Calu3 (cell line): ENCODE data around the gene AFF4. TPM values are rescaled to one million over a fixed set of nuclear protein-coding genes. Genes with fewer than 3 reads are reported as not detected.
A peak's percentile ranks its signal among the peaks of the same experiment; 100 is the strongest.

ENCODE experiments used
- BruUV-seq: library from RNA; stranded (reverse); fragments of 400-500 nt; replicated peaks from 2 replicates; lab custom pipeline; 2021; lab: Mats Ljungman, UMichigan
- CTCF ChIA-PET: fragments of 300-600 bp; sonication (Branson Sonifier 250); formaldehyde crosslinking; loops from one replicate; lab custom pipeline; 2022; ENCODE audit warnings: antibody characterized with exemption; lab: Charles Lee
- DNase-seq: peaks from one replicate; pipeline ENCODE4 v3.0.0; 2022
- H3K27ac Mint-ChIP-seq: one replicate; pipeline ENCODE4 v1.8.0; 2022; ENCODE audit warnings: mixed read lengths; ENCODE audit not compliant: unreplicated experiment
- H3K27me3 Mint-ChIP-seq: one replicate; pipeline ENCODE4 v1.8.0; 2022; ENCODE audit warnings: mixed read lengths; ENCODE audit not compliant: unreplicated experiment
- H3K36me3 Mint-ChIP-seq: one replicate; pipeline ENCODE4 v1.8.0; 2022; ENCODE audit warnings: mild to moderate bottlenecking, moderate library complexity, mixed read lengths; ENCODE audit not compliant: insufficient read depth, unreplicated experiment
- H3K4me1 Mint-ChIP-seq: one replicate; pipeline ENCODE4 v1.8.0; 2022; ENCODE audit warnings: mild to moderate bottlenecking, low read depth, mixed read lengths; ENCODE audit not compliant: unreplicated experiment
- H3K4me3 Mint-ChIP-seq: one replicate; pipeline ENCODE4 v1.8.0; 2022; ENCODE audit warnings: mild to moderate bottlenecking, low read depth, moderate library complexity, mixed read lengths; ENCODE audit not compliant: unreplicated experiment
- H3K9me3 Mint-ChIP-seq: one replicate; pipeline ENCODE4 v1.8.0; 2022; ENCODE audit warnings: low read depth, mixed read lengths; ENCODE audit not compliant: unreplicated experiment
- CTCF ChIP-seq: fragments of 200-600 bp; IDR thresholded peaks from one replicate; pipeline ENCODE4 v1.8.0; 2022; ENCODE audit warnings: antibody characterized with exemption; ENCODE audit not compliant: unreplicated experiment
- intact Hi-C: fragments of 100-400 bp; cut with micrococcal nuclease; formaldehyde crosslinking; loops from one replicate; pipeline ENCODE4 v1.10.0; 2022; ENCODE audit not compliant: unreplicated experiment
- total RNA-seq: library from RNA; stranded (reverse); gene quantifications from 2 replicates; pipeline ENCODE4 v1.2.3, GENCODE V29; 2022

Gene AFF4
- total RNA-seq, 1 experiment from 2014 or later: 87.1 TPM

GRCh38 chr5:132837868-132838267 lies 125.6 kb downstream of the AFF4 start:
- Mint-ChIP-seq H3K4me3 (peak overlapping the region; percentile 15), H3K27ac (peak overlapping the region; percentile 74), H3K4me1 (peaks cover 29% of the 10 kb centered on the region), H3K27me3 (no peaks in the 10 kb centered on the region), H3K36me3 (no peaks in the 10 kb centered on the region), H3K9me3 (no peaks in the 10 kb centered on the region)
- DNase-seq: peak; percentile 48
- no TSS peak for BruUV-seq
- CTCF ChIA-PET: interaction anchor here (1.1 kb wide), 1 partner anchor 410 kb away, joined by 3 read pairs; no protein-coding TSS in a partner anchor
- intact Hi-C loops: no loop called here
- no peak for TF ChIP-seq CTCF

GRCh38 chr5:132836852-132837251 lies 126.6 kb downstream of the AFF4 start:
- CTCF ChIA-PET: no interaction called here

GRCh38 chr5:132834057-132834456 lies 129.4 kb downstream of the AFF4 start:
- BruUV-seq: no TSS peak
- DNase-seq: no peak
- Mint-ChIP-seq H3K27ac (no peak overlapping the region), H3K4me1 (peaks cover 30% of the 10 kb centered on the region), H3K36me3 (peaks cover 26% of the 10 kb centered on the region), H3K4me3 (no peak overlapping the region), H3K27me3 (no peaks in the 10 kb centered on the region), H3K9me3 (no peaks in the 10 kb centered on the region)
- CTCF ChIA-PET: interaction anchor here (1.7 kb wide), 1 partner anchor 11 kb away, joined by 4 read pairs; no protein-coding TSS in a partner anchor
- intact Hi-C loops: no loop called here
- no peak for TF ChIP-seq CTCF

More at GRCh38 chr5:132836852-132837251, 126.6 kb downstream of the AFF4 start:
- no peak for TF ChIP-seq CTCF
- no TSS peak for BruUV-seq
- no peaks in the 10 kb centered on the region for H3K27me3 Mint-ChIP-seq
- H3K9me3 Mint-ChIP-seq: no peaks in the 10 kb centered on the region
- no peak overlapping the region for H3K4me3 Mint-ChIP-seq
- DNase-seq: no peak
- no peak overlapping the region for H3K27ac Mint-ChIP-seq
- H3K4me1 Mint-ChIP-seq: peaks cover 29% of the 10 kb centered on the region
- intact Hi-C loops: no loop called here
- no peaks in the 10 kb centered on the region for H3K36me3 Mint-ChIP-seq

GRCh38 chr5:132832612-132833011 lies 130.8 kb downstream of the AFF4 start:
- no peak for DNase-seq
- TF ChIP-seq CTCF: no peak
- Mint-ChIP-seq H3K27ac (no peak overlapping the region), H3K9me3 (no peaks in the 10 kb centered on the region), H3K4me3 (no peak overlapping the region), H3K27me3 (no peaks in the 10 kb centered on the region), H3K4me1 (peaks cover 22% of the 10 kb centered on the region), H3K36me3 (peaks cover 30% of the 10 kb centered on the region)
- no TSS peak for BruUV-seq
- intact Hi-C loops: no loop called here
- CTCF ChIA-PET: no interaction called here
